NCI-H1694 (cell line): ENCODE data around the gene GPR153.
A peak's percentile ranks its signal among the peaks of the same experiment; 100 is the strongest.

Source experiments
- DNase-seq: peaks from one replicate; lab custom pipeline; 2025; lab: John Stamatoyannopoulos, UW

GPR153 gene

DNA sequence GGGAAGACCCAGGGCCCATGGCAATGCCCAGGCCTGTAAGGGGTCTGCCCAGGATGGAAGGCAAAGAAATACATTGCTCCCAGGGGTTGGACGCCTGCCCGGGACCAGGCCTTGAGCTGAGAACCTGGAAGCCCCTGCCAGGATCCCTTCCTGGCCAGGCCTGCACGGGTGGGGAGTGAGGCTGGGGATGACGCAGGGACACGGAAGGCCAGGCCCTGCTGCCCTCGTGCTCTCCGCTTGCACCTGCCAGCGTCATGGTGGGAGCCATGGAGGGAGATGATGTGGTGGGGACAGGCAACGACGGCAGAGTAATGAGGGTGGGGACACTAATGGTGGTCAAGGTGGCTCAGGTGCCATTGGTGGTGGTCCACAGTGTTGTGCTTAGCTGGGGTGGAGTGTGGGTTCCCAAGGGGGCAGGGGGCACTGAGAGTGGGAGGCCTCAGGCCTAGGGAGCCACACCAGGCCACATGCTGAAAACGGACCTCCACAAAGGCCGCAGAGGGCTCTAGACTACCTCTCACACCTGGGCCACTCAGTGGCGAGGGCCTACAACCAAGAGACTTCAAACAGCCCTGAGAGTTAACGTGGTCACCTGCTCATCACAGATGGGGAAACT is 12.6 kb downstream of the GPR153 start:
- no peak for DNase-seq

DNA sequence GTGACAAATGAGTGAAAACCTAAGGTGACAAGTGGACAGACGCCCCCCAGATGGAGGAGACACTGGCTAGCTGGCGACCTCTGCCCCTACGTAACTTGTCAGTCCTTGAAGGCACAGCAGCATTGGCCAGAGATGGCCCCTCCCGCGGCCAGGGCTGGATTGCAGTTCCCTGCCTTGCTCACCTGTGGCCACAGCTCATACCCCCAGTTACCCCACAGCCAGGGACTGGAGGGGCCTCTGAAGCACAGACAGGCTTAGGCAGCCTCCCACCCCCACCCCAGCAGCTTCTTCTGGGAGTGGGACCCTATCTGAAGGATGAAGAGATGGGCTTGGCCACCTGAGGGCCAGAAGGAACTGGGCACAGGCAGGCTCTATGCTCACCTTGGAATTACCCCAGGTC is 13.2 kb downstream of the GPR153 start:
- DNase-seq: no peak

DNA sequence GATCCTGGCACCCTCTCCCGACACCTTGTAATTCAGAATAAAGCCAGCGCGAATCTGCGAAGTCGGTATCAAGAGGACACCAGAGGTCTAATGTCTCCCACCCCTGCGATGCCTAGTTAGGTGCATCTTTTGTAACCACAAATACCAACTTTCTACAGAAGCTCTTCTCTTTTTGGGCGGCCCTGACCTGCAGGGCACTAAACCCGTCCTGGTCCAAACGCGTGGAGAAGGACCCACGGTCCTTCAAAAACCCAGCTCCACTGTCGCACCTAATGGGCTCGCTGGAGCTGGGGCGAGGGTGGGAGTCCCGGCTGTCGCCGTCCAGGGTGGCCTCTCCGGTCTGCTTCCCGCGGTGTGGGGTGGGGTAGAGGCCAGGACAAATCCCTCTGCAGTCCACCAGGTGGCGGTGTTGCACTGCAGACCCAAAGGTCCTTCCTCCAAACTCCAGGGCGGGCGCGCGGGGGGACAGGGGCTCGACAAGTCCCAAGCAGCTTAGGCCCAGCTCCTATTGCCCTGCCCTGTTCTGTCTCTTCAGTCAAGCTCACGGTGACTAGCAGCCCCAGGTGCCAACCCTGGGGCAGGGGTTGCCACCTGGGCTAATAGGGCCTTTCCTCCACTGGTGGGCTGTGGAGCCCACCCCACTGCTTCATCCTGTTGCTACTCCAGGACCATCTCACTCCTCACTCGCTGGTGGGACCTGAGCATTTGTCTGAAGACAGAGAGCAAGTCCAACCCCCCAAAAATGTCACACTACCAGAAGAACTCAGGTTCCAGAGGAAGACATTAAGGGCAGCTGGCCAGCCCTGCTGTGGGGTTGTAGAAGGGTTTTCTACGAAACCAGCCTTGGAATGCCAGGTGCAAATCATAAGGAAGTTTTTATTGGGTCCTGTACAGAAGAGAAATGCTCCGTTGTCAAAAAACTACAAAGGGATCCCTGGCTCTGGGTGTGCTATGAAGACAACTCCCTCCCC is 14.1 kb downstream of the GPR153 start:
- peak; percentile 74 for DNase-seq

DNA sequence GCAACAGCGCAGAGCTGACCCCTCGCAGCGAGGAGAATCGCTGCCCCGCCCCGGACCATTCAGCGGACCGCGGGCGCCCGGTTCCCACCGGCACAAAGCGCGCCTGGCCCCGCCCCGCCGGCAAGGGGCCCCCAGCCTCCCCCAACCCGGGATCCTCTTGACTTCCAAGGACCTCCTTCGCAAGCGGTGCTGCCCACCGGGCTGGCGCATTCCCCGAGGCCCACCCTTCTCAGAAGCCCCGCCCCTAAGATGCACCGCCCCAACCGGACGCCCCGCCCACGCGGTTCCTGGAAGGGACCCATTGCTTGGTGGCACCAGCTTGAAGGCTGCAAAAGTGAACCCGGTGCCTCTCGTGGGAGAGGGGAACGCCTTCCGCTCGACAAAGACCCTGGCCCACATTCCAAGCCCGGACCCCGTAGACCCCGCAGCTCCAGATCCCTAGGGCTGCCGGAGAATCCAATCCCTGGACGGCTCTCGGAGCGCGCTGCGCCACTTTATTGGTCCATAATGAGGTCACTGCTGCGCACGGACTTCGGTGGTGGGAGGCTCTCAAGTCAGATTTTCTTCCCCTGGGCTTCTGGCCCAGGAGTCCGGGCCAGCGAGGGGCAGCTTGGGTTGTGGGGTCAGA is 14.9 kb downstream of the GPR153 start:
- DNase-seq: peak; percentile 87

DNA sequence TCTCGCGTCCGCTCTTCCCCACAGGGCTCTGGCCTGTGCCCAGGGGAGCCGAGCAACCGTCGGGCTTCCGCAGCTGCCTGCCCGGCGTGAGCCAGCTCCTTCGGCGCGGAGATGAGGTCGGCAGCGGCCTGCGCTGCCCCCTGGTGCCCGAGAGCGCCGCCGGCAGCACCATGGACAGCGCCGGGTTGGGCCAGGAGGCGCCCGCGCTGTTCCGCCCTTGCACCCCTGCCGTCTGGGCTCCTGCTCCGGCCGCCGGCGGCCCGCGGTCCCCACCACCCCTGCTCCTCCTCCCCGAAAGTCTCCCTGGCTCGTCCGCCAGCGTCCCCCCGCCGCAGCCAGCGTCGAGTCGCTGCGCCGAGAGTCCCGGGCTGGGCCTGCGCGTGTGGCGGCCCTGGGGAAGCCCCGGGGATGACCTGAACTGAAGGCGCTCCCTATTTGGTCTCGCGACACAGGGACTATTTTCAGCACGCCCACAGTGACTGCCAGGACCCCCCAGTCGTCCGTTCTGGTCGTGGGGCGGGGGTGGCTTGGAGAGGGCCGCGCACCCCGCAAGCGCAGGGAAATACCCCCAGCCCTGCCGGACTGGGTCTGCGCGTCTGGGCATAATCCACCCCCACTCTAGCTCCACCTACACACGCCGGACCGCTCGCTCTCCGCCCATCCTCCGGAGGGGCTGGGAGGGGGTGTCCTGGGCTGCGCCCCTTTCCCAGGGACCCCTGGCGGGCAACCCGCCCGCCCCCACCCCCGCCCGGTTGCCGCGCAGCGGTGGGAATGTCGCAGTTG is 15.6 kb downstream of the GPR153 start:
- DNase-seq: peak; percentile 14

DNA sequence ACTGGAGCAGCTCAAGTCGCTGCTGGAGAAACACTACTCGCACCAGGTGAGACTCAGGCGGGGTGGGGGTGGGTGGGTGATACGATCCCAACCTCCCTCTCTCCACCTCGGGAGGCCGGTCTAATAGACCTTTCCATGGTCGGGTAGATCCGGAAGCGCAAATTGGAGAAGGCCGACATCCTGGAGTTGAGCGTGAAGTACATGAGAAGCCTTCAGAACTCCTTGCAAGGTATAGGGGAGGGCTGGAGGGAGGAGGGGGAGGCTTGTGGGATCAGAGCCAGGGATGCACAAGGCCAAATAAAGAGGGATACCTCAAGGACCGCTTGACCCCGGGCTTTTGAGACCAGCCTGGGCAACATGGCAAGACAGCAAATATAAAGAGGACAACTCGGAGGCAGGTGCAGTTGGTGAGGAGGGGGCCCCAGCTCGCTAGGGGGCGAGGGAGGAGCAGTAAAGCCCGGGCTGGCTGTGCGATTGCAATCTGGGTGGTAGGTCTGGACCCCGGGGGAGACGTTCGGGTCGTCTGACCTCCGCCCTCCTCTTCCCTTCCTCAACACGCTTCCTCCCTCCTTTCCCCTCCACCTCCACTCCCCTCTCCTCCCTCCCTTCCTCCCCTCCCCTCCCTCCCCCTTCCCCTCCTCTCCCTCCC is 16.4 kb downstream of the GPR153 start:
- DNase-seq: no peak

DNA sequence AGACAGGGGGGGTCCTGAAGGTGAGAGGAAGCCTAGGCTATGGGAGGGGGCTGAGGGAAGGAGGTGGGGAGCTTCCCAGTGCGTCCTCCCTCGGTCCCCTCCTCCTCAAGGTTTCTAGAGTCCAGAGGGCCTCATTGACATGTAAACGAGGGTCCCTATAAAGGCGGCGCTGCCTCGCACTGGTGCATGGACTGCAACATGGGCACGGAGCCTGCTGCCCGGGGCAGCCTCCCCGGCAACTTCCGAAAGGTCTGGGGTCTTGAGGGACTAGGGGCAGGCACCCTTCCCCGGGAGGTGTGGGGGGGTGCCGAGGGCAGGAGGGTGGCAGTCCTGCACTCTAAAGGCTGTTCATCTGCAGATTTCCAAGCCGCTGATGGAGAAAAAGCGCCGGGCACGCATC is 16.9 kb downstream of the GPR153 start, which contains the start of gene HES3:
HES3 (plus strand) TSS at position 187 of the 400 bp plus-strand sequence; CDS start at position 374, 187 bp downstream.
- no peak for DNase-seq

DNA sequence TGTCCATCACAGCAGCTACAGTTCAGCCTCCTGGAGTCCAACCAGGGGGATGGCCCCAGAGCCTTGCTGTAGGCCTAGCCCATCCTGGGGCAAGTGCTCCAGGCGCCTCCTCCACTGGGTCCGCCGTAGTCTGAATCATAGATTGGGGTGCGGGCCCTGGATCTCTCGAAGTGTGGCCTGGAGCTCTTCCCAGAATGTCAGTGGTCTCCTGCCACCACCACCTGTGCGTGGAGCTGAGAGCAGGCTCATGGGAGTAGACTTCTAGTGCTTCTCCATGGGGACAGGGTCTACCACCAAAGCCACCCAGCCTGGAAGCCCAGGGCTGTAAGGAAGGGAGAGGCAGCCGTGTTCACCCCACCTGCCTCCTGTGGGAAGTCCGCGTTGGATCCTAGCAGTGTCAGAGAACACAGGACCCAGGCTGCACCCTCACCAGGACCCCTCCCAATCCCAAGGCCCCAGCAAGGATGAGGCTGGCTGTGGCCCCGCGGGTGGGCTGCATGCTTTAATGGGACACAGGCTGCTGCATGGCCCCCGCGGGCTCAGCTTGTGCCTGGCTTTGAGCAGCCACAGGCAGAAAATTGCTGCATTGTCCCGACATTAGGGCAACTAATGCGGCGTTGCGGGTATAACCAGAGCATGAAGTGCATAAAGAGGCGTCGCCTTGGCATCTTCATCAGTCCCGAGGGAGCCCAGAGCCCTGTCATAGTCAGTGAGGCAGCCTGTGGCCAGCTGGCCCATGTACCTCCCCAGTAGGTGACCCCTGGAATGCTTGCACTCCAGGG is 17.7 kb downstream of the GPR153 start:
- DNase-seq: no peak

DNA sequence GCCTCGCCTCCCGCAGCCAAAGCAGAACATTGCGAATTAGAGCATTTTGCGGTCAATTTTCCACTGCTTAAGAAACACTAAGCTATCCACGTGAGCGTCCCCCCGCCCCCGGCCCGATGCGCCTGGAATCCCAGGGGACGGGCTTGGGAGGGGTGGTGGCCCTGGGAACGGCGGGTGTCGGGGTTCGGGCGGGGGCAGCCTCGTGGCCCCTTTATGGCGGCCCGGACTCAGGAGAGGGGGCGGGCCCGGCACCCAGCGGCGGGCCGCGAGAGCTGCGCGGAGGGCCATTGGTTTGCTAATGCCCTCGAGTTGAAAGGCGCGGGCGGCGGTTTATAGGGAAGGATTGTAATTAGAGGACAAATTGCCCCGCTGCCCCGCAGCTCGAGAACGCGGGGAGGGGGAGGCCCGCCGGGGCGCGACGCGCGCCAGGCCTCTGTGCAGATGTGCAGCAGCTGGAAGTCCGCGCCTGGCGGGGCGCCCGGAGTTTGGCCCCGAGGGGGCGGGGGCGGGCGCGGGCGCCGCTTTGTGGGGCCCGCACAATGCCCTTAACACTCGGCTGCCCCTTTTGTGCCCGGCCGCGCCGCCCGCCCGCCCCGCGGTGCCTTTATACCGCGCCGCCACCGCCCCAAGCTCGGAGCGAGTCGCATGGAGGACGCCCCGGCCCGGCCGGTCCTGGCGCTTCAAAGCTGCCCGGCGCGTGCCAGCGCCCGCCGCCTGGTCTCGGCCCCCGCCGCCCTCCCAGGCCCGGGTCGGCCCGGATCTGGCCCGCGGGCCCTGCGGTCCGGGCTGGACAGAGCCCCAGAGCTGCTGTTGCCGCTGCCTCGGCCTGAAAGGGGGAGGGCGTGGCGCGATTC is 18.8 kb downstream of the GPR153 start:
- no peak for DNase-seq

DNA sequence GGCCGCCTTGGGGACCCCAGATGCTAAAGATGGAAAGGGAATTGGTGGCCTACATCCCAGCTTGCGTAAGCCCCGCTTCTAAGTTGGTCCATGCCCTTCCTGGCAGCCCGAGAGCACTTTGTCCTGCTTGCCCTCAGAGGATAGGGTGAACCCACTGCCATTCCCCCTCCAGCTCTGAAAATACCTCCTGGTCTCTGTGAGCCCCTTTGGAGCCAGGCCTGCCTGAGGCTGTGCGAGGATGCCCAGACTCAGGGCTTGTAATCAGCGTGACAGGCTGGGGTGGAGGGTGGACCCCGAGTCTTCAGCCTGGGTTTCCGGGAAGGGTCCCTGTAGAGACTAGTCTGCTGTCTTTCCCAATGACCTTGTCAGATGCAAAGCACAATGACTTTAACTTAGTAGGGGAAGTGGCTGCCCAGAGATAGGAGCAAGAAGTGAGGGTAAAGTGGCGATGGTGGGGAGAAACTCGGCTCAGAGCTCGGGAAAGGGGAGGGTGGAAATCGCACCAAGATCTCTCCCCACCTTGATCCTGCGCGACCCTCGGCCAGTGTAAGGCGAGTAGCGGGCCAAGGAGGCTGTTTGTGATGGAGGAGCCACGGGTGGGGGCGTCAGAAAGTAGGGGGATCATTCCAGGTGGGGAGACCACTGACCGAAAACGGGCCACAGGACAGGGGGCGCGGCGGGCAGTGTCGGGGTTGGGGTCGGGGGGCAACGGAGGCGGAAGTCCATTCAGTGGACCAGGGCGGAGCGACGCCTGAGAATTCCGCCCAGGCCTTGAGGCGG is 19.6 kb downstream of the GPR153 start:
- no peak for DNase-seq

DNA sequence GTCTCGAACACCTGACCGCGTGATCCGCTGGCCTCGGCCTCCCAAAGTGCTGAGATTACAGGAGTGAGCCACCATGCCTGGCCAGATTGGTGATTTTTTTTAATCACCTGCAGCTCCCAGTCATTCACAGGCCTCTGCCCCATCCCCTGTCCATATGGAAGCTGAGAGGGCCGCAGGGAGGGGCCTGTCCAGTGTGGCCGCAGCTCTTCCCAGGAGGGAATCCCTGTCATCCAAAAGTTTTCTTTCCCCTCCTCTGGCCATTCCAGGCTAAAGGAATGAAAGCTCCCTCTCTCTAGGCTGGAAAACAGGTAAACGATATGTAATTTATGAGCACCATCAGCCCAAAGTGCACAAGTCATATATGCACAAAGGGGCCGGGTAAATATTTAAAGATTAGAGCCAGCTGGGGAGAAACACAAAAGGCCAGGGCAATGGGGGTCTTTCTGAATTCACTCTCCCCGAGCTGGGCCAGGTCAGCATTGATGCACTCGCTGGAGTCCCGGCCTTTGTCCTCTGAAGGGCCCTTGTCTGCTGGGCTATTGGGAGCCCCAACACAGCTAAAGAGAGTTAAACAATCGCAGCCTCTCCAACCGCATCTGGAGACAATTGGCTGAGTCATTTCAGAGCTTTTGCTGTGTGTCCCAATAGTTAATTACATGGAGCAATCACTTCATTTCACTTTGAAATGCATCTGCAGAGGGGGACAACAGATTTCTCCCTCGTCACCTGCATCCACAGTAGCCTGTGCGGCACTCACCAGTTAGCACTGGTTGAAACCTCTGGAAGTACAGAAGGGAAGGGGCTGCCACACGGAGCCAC is 20.7 kb downstream of the GPR153 start:
- no peak for DNase-seq

DNA sequence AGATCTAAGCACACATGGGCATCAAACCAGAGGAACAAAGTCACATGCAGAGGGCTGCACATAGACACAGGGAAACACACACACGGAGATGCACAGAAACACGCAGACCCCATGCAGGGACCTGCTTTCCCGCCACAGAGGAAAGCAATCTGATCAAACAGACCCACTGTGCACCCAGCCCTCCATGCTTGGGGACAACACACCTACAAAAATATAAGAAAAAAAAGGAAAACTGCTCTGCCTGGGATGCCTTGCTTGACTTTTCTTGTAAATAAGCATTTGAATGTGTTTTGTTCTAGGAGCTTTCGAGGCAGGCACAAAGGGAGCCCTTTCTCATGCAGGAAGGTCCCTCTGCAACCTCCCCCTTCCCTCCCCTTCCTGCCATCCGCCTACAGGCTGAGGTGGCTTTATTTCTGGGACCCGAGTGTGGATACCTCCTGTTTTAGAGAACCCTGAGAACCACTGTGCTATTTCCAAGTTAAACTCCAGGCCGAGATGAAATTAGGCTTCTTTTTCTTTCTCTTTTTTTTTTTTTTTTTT is 21.6 kb downstream of the GPR153 start:
- DNase-seq: no peak

DNA sequence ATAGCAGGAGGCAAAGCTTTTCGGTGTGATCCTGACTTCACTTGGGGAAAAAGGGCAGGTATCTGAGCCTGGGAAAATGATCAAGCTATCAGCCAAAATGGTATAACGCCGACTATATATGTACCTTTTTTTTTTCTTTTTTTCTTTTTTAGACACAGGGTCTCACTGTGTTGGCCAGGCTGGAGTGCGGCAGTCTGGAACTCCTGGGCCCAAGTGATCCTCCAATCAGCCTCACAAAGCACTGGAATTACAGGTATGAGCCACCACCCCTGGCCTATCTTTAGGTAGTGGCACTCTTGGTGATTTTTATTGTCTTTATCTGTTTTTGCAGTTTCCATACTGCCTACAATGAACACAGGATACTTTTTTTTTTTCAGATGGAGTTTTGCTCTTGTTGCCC is 23.8 kb downstream of the GPR153 start:
- DNase-seq: no peak

DNA sequence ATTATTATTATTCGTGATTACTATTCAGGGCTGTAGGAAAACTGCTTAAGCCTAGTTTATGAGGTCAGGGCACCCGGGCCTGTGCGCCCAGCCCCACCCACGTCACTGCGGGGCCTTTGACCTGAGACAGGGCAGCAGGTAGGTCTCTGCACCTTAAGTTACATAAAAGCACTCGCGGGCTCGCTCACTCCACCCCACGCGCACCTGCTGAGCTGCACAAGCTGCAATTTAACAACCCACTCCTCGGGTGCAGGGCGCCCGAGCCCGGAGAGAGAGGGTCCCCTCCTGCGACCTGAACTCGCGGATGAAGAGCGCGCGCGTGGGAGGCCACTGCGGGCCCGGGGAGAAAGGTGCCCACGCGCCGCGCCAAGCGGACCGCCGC is 25.6 kb downstream of the GPR153 start:
- DNase-seq: no peak

DNA sequence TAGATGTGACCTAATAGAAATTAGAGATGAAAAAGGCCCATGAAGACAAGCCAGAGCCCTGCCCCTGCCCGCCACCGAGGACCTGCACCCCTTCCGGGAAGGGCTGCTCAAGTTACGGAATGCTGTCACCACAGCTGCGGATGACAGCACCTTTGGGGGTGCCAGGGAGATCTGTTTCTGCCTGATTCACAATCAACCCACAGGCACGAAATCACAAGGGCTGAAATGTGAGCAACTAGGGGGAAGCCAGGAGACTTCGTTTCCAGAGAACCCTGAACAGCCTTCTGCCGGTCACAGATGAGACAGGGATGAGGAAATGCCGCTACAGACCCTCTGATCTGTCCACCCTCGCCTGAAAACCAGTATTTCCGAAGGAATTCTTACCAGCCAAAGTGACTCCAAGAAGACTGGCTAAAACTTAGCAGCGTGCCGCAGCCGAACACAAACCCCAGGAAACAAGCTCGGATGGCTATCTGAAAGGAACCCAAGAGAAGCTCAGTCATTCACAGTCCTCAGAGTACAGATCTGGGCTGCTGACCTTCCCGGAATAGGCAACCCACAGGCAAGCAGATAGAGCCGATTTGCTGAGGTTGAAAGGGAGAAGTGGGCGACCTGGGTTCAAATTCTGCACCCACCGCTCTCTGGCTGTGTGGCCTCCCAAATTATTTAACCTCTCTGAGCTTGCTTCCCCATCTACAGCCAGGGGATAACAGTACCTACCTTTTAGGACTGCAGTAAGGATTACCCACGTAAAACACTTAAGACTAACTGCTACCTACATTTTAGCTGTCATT is 26.2 kb downstream of the GPR153 start:
- no peak for DNase-seq

DNA sequence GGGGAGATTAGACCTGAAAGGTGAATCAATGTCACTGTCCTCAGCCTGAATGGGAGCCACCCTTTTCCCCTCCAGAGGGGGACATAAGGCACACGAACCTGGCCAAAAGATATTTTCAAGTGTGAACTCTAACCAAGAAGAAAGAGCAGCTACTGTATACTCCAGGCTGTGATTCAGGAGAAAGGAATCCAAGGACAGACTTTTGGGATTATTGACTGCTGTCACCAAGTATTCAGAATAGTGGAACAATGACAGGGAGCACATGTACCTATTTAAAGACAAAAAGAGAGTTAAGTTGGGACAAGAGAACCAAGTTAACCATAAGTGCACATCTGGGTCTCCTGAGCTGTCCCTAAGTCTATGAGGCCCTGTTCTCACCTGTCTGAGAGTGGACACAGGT is 27.5 kb downstream of the GPR153 start:
- no peak for DNase-seq

DNA sequence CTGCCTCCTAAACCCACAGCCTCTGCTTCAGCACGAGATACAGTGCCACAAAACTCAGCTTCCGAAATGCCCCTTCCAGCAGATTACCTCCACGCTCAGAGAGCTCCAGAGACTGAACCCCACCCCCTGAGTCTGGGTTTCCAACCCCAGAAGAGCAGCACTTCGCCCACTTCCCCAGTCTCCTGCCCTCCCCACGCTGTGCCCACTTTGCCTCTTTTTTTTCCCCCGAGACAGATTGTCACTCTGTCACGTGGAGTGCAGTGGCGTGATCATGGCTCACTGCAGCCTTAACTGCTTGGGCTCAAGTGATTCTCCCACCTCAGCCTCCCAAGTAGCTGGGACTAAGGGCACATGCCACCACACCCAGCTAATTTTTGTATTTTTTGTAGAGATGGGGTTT is 35.2 kb downstream of the GPR153 start:
- DNase-seq: no peak
